HepG2 (cell line): Measurements from ENCODE around the gene ZNF132. TPM values are rescaled to one million over a fixed set of nuclear protein-coding genes. Genes with fewer than 3 reads are reported as not detected.

ENCODE experiments used
- CBX2 ChIP-seq, 2 experiments: fragments of 200-600 bp in 1 of 2; sonication (generic); formaldehyde crosslinking in 1 of 2; IDR thresholded peaks; 2 replicates each; pipeline versions ENCODE4 v1.7.0 to v1.8.1; 2018 to 2022; ENCODE audit warnings: low read depth in 2 of 2, low read length in 1 of 2, mild to moderate bottlenecking in 1 of 2, missing genetic modification reagents in 1 of 2
- GFI1 ChIP-seq: sonication (generic); formaldehyde crosslinking; IDR thresholded peaks from 2 replicates; pipeline ENCODE4 v1.5.0; 2020; ENCODE audit warnings: missing genetic modification reagents, mild to moderate bottlenecking, borderline replicate concordance
- GMEB1 ChIP-seq: sonication (generic); formaldehyde crosslinking; IDR thresholded peaks from 2 replicates; pipeline ENCODE4 v1.5.1; 2020; ENCODE audit warnings: missing genetic modification reagents, mild to moderate bottlenecking, borderline replicate concordance
- HHEX ChIP-seq: IDR thresholded peaks from 2 replicates; pipeline ENCODE4 v1.6.1; 2016; ENCODE audit warnings: control low read depth
- HNRNPL ChIP-seq: fragments of 200-400 bp; formaldehyde crosslinking; IDR thresholded peaks from 2 replicates; pipeline ENCODE4 v1.6.1; 2017; ENCODE audit warnings: mild to moderate bottlenecking, low read depth, low read length
- HNRNPLL ChIP-seq: fragments of 200-400 bp; formaldehyde crosslinking; IDR thresholded peaks from 2 replicates; pipeline ENCODE4 v1.6.1; 2017; ENCODE audit warnings: mild to moderate bottlenecking, low read depth, low read length; ENCODE audit not compliant: poor library complexity, severe bottlenecking
- JUND ChIP-seq: sonication (generic); formaldehyde crosslinking; IDR thresholded peaks from 2 replicates; pipeline ENCODE4 v1.8.0; 2022; ENCODE audit warnings: mild to moderate bottlenecking, missing genetic modification reagents
- KLF12 ChIP-seq: sonication (generic); formaldehyde crosslinking; IDR thresholded peaks from 2 replicates; pipeline ENCODE4 v1.4.0; 2020; ENCODE audit warnings: missing genetic modification reagents, borderline replicate concordance
- NR2F1 ChIP-seq, 2 experiments: fragments of 450-650 bp in 1 of 2; formaldehyde crosslinking in 1 of 2; IDR thresholded peaks; 2 replicates each; pipeline versions ENCODE4 v1.5.0 to v1.6.1; 2016 to 2020; ENCODE audit warnings: mild to moderate bottlenecking in 1 of 2, missing compliant biosample characterization in 1 of 2, missing genetic modification reagents in 1 of 2, moderate library complexity in 1 of 2
- RELA ChIP-seq: sonication (generic); formaldehyde crosslinking; IDR thresholded peaks from 2 replicates; pipeline ENCODE4 v1.4.0; 2020; ENCODE audit warnings: missing genetic modification reagents
- RFXAP ChIP-seq: sonication (generic); formaldehyde crosslinking; IDR thresholded peaks from 2 replicates; pipeline ENCODE4 v1.4.0; 2020; ENCODE audit warnings: missing genetic modification reagents, borderline replicate concordance
- RNF2 ChIP-seq: fragments of 450-650 bp; conservative IDR thresholded peaks from 2 replicates; pipeline ENCODE4 v1.6.1; 2016; ENCODE audit warnings: low read depth
- SALL2 ChIP-seq: sonication (generic); formaldehyde crosslinking; IDR thresholded peaks from 2 replicates; pipeline ENCODE4 v1.8.1; 2023; ENCODE audit warnings: mild to moderate bottlenecking, missing genetic modification reagents, inconsistent platforms
- SOX13 ChIP-seq, 3 experiments: fragments of 450-650 bp in 1 of 3; sonication (generic) in 1 of 3; formaldehyde crosslinking in 1 of 3; IDR thresholded peaks in 2 of 3; conservative IDR thresholded peaks in 1 of 3; 2 replicates each; pipeline versions ENCODE4 v1.5.0 to v1.6.1; 2016 to 2020; ENCODE audit warnings: antibody characterized with exemption in 1 of 3, mild to moderate bottlenecking in 1 of 3, missing compliant biosample characterization in 1 of 3, missing genetic modification reagents in 1 of 3, moderate library complexity in 1 of 3
- TP53 ChIP-seq: sonication (generic); formaldehyde crosslinking; conservative IDR thresholded peaks from 2 replicates; pipeline ENCODE4 v1.4.0; 2020; ENCODE audit warnings: missing genetic modification reagents
- YY1 ChIP-seq: IDR thresholded peaks from 2 replicates; pipeline ENCODE4 v1.6.1; 2011; ENCODE audit warnings: low read length, low read depth, moderate library complexity, mild to moderate bottlenecking; ENCODE audit not compliant: insufficient read depth, insufficient replicate concordance
- ZNF121 ChIP-seq: sonication (generic); formaldehyde crosslinking; IDR thresholded peaks from 2 replicates; pipeline ENCODE4 v1.5.0; 2020; ENCODE audit warnings: mild to moderate bottlenecking, missing genetic modification reagents
- ZNF143 ChIP-seq: sonication (generic); formaldehyde crosslinking; IDR thresholded peaks from 2 replicates; pipeline ENCODE4 v1.4.0; 2020; ENCODE audit warnings: missing genetic modification reagents
- ZNF256 ChIP-seq: sonication (generic); formaldehyde crosslinking; conservative IDR thresholded peaks from 2 replicates; pipeline ENCODE4 v1.4.0; 2020; ENCODE audit warnings: missing genetic modification reagents
- ZNF3 ChIP-seq: IDR thresholded peaks from 2 replicates; pipeline ENCODE4 v1.7.0; 2017; ENCODE audit warnings: inconsistent platforms
- ZNF30 ChIP-seq: sonication (generic); formaldehyde crosslinking; IDR thresholded peaks from 2 replicates; pipeline ENCODE4 v1.5.0; 2020; ENCODE audit warnings: mild to moderate bottlenecking, missing genetic modification reagents
- ZNF335 ChIP-seq: sonication (generic); formaldehyde crosslinking; IDR thresholded peaks from 2 replicates; pipeline ENCODE4 v1.4.0; 2020; ENCODE audit warnings: missing genetic modification reagents
- ZNF644 ChIP-seq: IDR thresholded peaks from 2 replicates; pipeline ENCODE4 v1.6.1; 2016; ENCODE audit warnings: low read depth
- polyA plus RNA-seq, 8 experiments: library from polyadenylated mRNA; depleted of rRNA in 3 of 8; stranded (reverse) in 7 of 8; unstranded in 1 of 8; fragments of >200 nt; fragmentation: Illumina TruSeq in 4 of 8; extraction: Trizol in 4 of 8; gene quantifications; 2 replicates each; pipeline versions ENCODE4 v1.2.1 to v1.2.3, GENCODE V29; 2011 to 2016; ENCODE audit warnings: low read depth in 4 of 8, missing spikeins in 1 of 8, mixed read lengths in 1 of 8; ENCODE audit not compliant: insufficient read depth in 1 of 8
- total RNA-seq, 5 experiments: library from RNA; depleted of rRNA; stranded (reverse); fragments of >200 nt; fragmentation: Illumina TruSeq; extraction: Trizol; gene quantifications; 2 replicates each; pipeline ENCODE4 v1.2.3, GENCODE V29; 2016; ENCODE audit warnings: low read depth in 1 of 5
- TF ChIP-seq, protein P1 (sequence below): sonication (generic); formaldehyde crosslinking; IDR thresholded peaks from 2 replicates; pipeline ENCODE4 v1.4.0; 2020; ENCODE audit warnings: low read depth, mild to moderate bottlenecking, missing genetic modification reagents
- TF ChIP-seq, protein P2 (sequence below): sonication (generic); formaldehyde crosslinking; IDR thresholded peaks from 2 replicates; pipeline ENCODE4 v1.4.0; 2020; ENCODE audit warnings: missing genetic modification reagents

Gene ZNF132
- total and polyA plus RNA-seq, 2 of the 13 experiments (the other 11 are each of a cell fraction or from before 2014, with no cell fraction given): not detected

DNA sequence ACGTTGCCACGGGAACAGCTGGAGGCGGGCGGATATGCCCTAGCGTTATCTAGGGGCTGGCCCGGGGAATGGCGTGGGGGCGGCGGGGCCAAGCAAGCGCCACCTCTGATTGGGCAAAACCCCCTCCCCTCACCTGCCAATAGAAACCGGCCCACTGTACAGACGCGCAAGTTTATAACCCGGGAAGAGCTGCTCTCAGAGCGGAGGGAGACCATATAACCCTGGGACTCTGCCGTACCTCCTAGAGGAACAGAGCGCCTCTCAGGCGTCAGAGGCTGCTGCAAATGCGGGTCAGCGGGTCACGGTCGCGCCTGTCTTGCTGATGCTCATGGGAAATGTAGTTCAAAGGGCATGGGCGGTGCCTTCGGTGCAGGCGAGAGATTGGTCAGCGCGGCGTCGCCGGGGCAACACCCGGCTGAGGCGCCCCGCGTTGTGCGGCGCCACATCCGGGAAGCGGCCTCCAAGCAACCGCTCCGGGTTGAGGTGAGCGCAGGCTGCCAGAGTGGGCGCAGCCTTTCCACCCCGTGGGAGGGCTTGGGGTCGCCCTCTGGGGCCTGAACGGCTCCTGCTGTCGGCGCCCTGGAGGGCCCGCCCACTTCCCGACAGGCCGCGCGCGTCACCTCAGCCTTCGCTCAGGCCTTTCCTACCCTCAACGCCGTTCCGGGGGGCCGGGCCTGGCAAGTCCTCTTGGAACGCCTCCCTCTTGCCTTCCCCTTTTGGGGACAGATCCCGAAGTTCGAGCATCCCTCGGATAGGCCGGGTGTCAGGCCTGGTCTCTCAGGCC is 36.0 kb upstream of the ZNF132 start, which contains the start of gene ZNF446 (continued):
- TF ChIP-seq KLF12 (CRISPR knock-in tag): no peak; the same call in none of the 2 replicates
- TF ChIP-seq SALL2: peak; percentile 40
- peak; percentile 70; the same call in 1 of the 2 replicates for TF ChIP-seq TP53 (CRISPR knock-in tag)
- TF ChIP-seq ZNF30 (CRISPR knock-in tag): no peak
- TF ChIP-seq JUND: no peak
- TF ChIP-seq ZNF3 (CRISPR knock-in tag): no peak; the same call in 1 of the 2 replicates
- TF ChIP-seq NR2F1 (CRISPR knock-in tag; IDR thresholded peaks at IDR 0.05): peak; percentile 83 to 91
- TF ChIP-seq, protein P1, sequence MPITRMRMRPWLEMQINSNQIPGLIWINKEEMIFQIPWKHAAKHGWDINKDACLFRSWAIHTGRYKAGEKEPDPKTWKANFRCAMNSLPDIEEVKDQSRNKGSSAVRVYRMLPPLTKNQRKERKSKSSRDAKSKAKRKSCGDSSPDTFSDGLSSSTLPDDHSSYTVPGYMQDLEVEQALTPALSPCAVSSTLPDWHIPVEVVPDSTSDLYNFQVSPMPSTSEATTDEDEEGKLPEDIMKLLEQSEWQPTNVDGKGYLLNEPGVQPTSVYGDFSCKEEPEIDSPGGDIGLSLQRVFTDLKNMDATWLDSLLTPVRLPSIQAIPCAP (CRISPR knock-in tag): no peak
- no peak for TF ChIP-seq ZNF644
- no peak for TF ChIP-seq HNRNPL
- TF ChIP-seq RNF2: no peak
- peak; percentile 76 for TF ChIP-seq HNRNPLL
- peak; percentile 93 for TF ChIP-seq GMEB1 (CRISPR knock-in tag)
- TF ChIP-seq ZNF121: 0 out of 2 replicates have a peak, but pooled peaks have one; percentile 5
- TF ChIP-seq RFXAP (CRISPR knock-in tag): peak; percentile 93
- peak; percentile 59 for TF ChIP-seq YY1
- TF ChIP-seq SOX13 (IDR thresholded peaks at IDR 0.05): no peak
- TF ChIP-seq SOX13 (CRISPR knock-in tag; conservative IDR thresholded peaks at IDR 0.05 in 1 of 2, IDR thresholded peaks at IDR 0.05 in 1 of 2): no peak; a peak in 1 of 4 replicates
- peak; percentile 93 for TF ChIP-seq ZNF335
- peak; percentile 95 for TF ChIP-seq ZNF143 (CRISPR knock-in tag)
- TF ChIP-seq CBX2 (IDR thresholded peaks at IDR 0.05; ENCODE audit: low read depth, low read length): no peak
- TF ChIP-seq CBX2 (CRISPR knock-in tag; IDR thresholded peaks at IDR 0.05; ENCODE audit: low read depth): no peak
- TF ChIP-seq, protein P2, sequence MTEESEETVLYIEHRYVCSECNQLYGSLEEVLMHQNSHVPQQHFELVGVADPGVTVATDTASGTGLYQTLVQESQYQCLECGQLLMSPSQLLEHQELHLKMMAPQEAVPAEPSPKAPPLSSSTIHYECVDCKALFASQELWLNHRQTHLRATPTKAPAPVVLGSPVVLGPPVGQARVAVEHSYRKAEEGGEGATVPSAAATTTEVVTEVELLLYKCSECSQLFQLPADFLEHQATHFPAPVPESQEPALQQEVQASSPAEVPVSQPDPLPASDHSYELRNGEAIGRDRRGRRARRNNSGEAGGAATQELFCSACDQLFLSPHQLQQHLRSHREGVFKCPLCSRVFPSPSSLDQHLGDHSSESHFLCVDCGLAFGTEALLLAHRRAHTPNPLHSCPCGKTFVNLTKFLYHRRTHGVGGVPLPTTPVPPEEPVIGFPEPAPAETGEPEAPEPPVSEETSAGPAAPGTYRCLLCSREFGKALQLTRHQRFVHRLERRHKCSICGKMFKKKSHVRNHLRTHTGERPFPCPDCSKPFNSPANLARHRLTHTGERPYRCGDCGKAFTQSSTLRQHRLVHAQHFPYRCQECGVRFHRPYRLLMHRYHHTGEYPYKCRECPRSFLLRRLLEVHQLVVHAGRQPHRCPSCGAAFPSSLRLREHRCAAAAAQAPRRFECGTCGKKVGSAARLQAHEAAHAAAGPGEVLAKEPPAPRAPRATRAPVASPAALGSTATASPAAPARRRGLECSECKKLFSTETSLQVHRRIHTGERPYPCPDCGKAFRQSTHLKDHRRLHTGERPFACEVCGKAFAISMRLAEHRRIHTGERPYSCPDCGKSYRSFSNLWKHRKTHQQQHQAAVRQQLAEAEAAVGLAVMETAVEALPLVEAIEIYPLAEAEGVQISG (CRISPR knock-in tag): peak; percentile 91
- 0 out of 2 replicates have a peak, but pooled peaks have one; percentile 78 for TF ChIP-seq GFI1 (CRISPR knock-in tag)
- TF ChIP-seq HHEX: no peak
- TF ChIP-seq RELA (CRISPR knock-in tag): no peak; the same call in 1 of the 2 replicates
- no peak for TF ChIP-seq ZNF256 (CRISPR knock-in tag)
